Measurements from ENCODE around the gene ZNRF2.
"Not testable (repeated sequence)": the region's sequence is repeated elsewhere in the genome, so short reads cannot be mapped to it uniquely, and the experiment has no call there.

Gene ZNRF2

GRCh38 chr7:30363778-30364563 lies 79.6 kb downstream of the ZNRF2 start:
- DNase-seq: no peak

GRCh38 chr7:30364773-30365172 lies 80.4 kb downstream of the ZNRF2 start:
- no peak for DNase-seq

GRCh38 chr7:30365621-30366020 lies 81.2 kb downstream of the ZNRF2 start:
- no peak for DNase-seq

GRCh38 chr7:30366606-30367005 lies 82.2 kb downstream of the ZNRF2 start:
- no peak for DNase-seq

- no peak for DNase-seq
Measured at GRCh38 chr7:30367561-30367960, 83.2 kb downstream of the ZNRF2 start.

GRCh38 chr7:30369879-30370278 lies 85.5 kb downstream of the ZNRF2 start:
- DNase-seq: no peak

- no peak for DNase-seq
Measured at GRCh38 chr7:30371321-30371720, 86.9 kb downstream of the ZNRF2 start.

- DNase-seq: no peak
Measured at GRCh38 chr7:30378275-30378674, 93.9 kb downstream of the ZNRF2 start.

- DNase-seq: no peak
Measured at GRCh38 chr7:30379131-30379530, 94.7 kb downstream of the ZNRF2 start.

GRCh38 chr7:30379741-30380140 lies 95.3 kb downstream of the ZNRF2 start:
- DNase-seq: no peak

GRCh38 chr7:30380294-30380693 lies 95.9 kb downstream of the ZNRF2 start:
- no peak for DNase-seq

GRCh38 chr7:30380824-30381223 lies 96.4 kb downstream of the ZNRF2 start:
- not testable (repeated sequence) for DNase-seq

GRCh38 chr7:30382607-30383006 lies 98.2 kb downstream of the ZNRF2 start:
- no peak for DNase-seq

- no peak for DNase-seq
Measured at GRCh38 chr7:30389791-30390190, 105.4 kb downstream of the ZNRF2 start.

- DNase-seq: no peak
Measured at GRCh38 chr7:30390736-30391636, 106.6 kb downstream of the ZNRF2 start.

GRCh38 chr7:30391806-30392205 lies 107.4 kb downstream of the ZNRF2 start:
- DNase-seq: no peak

GRCh38 chr7:30395676-30396075 lies 111.3 kb downstream of the ZNRF2 start:
- DNase-seq: no peak

- no peak for DNase-seq
Measured at GRCh38 chr7:30396389-30396788, 112.0 kb downstream of the ZNRF2 start.

- DNase-seq: no peak
Measured at GRCh38 chr7:30403477-30403876, 119.1 kb downstream of the ZNRF2 start.

GRCh38 chr7:30405179-30405578 lies 120.8 kb downstream of the ZNRF2 start:
- no peak for DNase-seq

GRCh38 chr7:30406664-30407425 lies 122.4 kb downstream of the ZNRF2 start:
- DNase-seq: no peak

- DNase-seq: no peak
Measured at GRCh38 chr7:30411173-30411572, 126.8 kb downstream of the ZNRF2 start.

- DNase-seq: no peak
Measured at GRCh38 chr7:30411897-30412296, 127.5 kb downstream of the ZNRF2 start.
